Fibroblast of lung (primary cell): ENCODE results near the gene PMAIP1. TPM values are rescaled to one million over a fixed set of nuclear protein-coding genes. Genes with fewer than 3 reads are reported as not detected.

Source experiments
- DNase-seq, 2 donors: peaks; one replicate each; pipeline versions ENCODE4 v3.0.0 to v3.0.0-alpha.2; 2010; ENCODE audit warnings: low read depth in 2 of 2
- H2AFZ ChIP-seq: 2 replicates; pipeline ENCODE4 v1.5.1; 2012; ENCODE audit warnings: low read length, control low read depth, inconsistent platforms
- H3K27ac ChIP-seq: 2 replicates; pipeline ENCODE4 v1.5.1; 2011; ENCODE audit warnings: low read length, control low read depth; ENCODE audit not compliant: insufficient read depth
- H3K27me3 ChIP-seq: 2 replicates; pipeline ENCODE4 v1.5.1; 2011; ENCODE audit warnings: mild to moderate bottlenecking, low read length; ENCODE audit not compliant: control insufficient read depth, insufficient read depth
- H3K36me3 ChIP-seq: 2 replicates; pipeline ENCODE4 v1.5.1; 2011; ENCODE audit warnings: low read length; ENCODE audit not compliant: control insufficient read depth, insufficient read depth
- H3K4me1 ChIP-seq: 2 replicates; pipeline ENCODE4 v1.5.1; 2011; ENCODE audit warnings: low read length; ENCODE audit not compliant: control insufficient read depth, insufficient read depth; ENCODE audit errors: extremely low read depth
- H3K4me2 ChIP-seq: 2 replicates; pipeline ENCODE4 v1.5.1; 2011; ENCODE audit warnings: low read length, control low read depth; ENCODE audit not compliant: insufficient read depth; ENCODE audit errors: extremely low read depth
- H3K4me3 ChIP-seq, 4 experiments: fragments of 200-600 bp in 1 of 4; sonication (generic) in 1 of 4; replicated peaks in 1 of 4; 2 replicates each; pipeline ENCODE4 v1.5.1; 2011 to 2016; ENCODE audit warnings: low read length in 4 of 4, low read depth in 3 of 4, mild to moderate bottlenecking in 3 of 4, control low read depth in 2 of 4, inconsistent platforms in 1 of 4, mixed read lengths in 1 of 4; ENCODE audit not compliant: insufficient read depth in 1 of 4; ENCODE audit errors: control extremely low read depth in 1 of 4
- H3K79me2 ChIP-seq: 2 replicates; pipeline ENCODE4 v1.5.1; 2012; ENCODE audit warnings: mild to moderate bottlenecking, low read length, inconsistent platforms; ENCODE audit not compliant: control insufficient read depth, insufficient read depth
- H3K9ac ChIP-seq: 2 replicates; pipeline ENCODE4 v1.5.1; 2011; ENCODE audit warnings: mild to moderate bottlenecking, low read length, control low read depth; ENCODE audit not compliant: insufficient read depth
- H3K9me3 ChIP-seq: 2 replicates; pipeline ENCODE4 v1.5.1; 2012; ENCODE audit warnings: low read depth, low read length; ENCODE audit not compliant: control insufficient read depth, insufficient read depth
- H4K20me1 ChIP-seq: 2 replicates; pipeline ENCODE4 v1.5.1; 2011; ENCODE audit warnings: low read length; ENCODE audit not compliant: control insufficient read depth, insufficient read depth; ENCODE audit errors: extremely low read depth
- EZH2 ChIP-seq: IDR thresholded peaks from 2 replicates; pipeline ENCODE4 v1.5.1; 2012; ENCODE audit warnings: low read length, control low read depth, mild to moderate bottlenecking; ENCODE audit errors: missing control alignments
- polyA plus RNA-seq, 2 donors: library from polyadenylated mRNA; depleted of rRNA in 1 of 2; stranded (reverse) in 1 of 2; unstranded in 1 of 2; fragments of >200 nt; gene quantifications; 2 replicates each; pipeline ENCODE4 v1.2.1, GENCODE V29; 2011 to 2012; ENCODE audit warnings: missing spikeins in 1 of 2
- total RNA-seq: library from RNA; depleted of rRNA; stranded (reverse); fragments of >200 nt; gene quantifications from 2 replicates; pipeline ENCODE4 v1.2.1, GENCODE V29; 2014
- TF ChIP-seq, protein P1 (sequence below), 2 donors: IDR thresholded peaks in 1 of 2; conservative IDR thresholded peaks in 1 of 2; 1 replicate in 1 of 2; 2 replicates in 1 of 2; pipeline ENCODE4 v1.5.1; 2011 to 2012; ENCODE audit warnings: low read length in 2 of 2, control low read depth in 1 of 2, inconsistent platforms in 1 of 2, low read depth in 1 of 2, mild to moderate bottlenecking in 1 of 2

The PMAIP1 gene
- total and polyA plus RNA-seq, 2 donors (not counting 1 experiment from before 2014, with no cell fraction given) = 8.5 to 34.7 TPM

DNA sequence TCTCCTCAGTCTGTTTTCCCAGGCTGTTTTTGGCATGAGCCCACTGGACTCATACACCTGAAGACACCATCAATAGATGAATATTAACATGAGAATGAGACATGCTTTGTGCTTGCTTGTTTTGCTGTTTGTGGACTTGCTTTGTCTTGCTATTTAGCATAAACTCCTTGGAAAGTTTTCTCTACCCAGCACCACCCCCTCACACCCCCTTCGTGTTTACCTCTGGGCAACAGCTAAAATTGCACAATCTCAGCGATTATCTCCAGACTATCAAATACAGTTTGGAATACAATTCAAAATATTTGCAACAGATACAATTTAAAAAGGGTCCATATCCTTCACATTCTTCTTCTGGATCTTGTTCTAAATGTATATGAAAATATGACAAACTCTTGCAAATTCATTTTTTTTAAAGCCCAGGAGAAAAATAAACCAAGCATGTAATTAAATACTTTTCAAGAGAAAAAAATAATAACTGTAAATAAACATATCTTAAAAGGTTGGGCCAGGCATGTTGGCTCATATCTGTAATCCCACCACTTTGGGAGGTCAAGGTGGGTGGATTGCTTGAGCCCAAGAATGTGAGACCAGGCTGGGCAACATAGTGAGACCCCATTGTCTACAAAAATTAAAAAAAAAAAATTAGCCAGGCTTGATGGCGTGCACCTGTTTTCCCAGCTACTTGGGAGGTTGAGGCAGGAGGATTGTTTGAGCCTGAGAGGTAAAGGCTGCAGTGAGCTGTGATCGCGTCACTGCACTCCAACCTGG is 32.3 kb upstream of the PMAIP1 start:
- Histone ChIP-seq H3K27me3 (no peaks in the 10 kb centered on the region), H3K79me2 (no peaks in the 10 kb centered on the region), H3K9ac (no peak overlapping the region), H3K9me3 (no peaks in the 10 kb centered on the region), H3K4me1 (no peaks in the 10 kb centered on the region), H3K4me2 (no peak overlapping the region), H2AFZ (no peak overlapping the region), H3K4me3 (no peak overlapping the region), H4K20me1 (no peaks in the 10 kb centered on the region), H3K36me3 (no peaks in the 10 kb centered on the region), H3K27ac (no peak overlapping the region)
- TF ChIP-seq EZH2 = no peak
- TF ChIP-seq, protein P1, sequence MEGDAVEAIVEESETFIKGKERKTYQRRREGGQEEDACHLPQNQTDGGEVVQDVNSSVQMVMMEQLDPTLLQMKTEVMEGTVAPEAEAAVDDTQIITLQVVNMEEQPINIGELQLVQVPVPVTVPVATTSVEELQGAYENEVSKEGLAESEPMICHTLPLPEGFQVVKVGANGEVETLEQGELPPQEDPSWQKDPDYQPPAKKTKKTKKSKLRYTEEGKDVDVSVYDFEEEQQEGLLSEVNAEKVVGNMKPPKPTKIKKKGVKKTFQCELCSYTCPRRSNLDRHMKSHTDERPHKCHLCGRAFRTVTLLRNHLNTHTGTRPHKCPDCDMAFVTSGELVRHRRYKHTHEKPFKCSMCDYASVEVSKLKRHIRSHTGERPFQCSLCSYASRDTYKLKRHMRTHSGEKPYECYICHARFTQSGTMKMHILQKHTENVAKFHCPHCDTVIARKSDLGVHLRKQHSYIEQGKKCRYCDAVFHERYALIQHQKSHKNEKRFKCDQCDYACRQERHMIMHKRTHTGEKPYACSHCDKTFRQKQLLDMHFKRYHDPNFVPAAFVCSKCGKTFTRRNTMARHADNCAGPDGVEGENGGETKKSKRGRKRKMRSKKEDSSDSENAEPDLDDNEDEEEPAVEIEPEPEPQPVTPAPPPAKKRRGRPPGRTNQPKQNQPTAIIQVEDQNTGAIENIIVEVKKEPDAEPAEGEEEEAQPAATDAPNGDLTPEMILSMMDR (conservative IDR thresholded peaks at IDR 0.05 in 1 of 2, IDR thresholded peaks at IDR 0.05 in 1 of 2; ENCODE audit: low read depth in 1 of 2, low read length in 2 of 2) = no peak
- no peak for DNase-seq

DNA sequence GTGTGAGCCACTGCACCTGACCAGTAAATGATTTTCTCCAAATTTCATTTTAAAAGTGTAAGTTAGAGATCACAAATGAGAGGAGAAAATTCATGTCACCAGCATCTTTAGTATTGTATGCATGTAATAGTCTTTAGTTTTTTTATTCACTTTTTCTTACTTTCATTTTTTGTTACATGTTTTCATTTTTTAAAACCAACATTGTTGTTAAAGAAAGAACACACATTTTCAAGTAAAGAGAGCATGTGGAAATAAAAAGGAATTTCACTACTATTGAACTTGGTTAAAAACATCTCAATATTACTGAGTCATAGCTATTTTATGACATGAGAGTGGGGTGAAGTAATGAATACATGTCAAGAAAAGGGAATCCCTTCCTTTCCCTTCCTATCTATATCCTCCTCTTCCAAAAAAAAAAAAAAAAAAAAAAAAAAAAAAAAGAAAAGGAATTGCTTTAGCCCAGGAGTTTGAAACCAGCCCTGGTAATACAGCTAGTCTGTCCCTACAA is 29.1 kb upstream of the PMAIP1 start:
- no peak overlapping the region for H3K4me3 ChIP-seq
- no peak for TF ChIP-seq EZH2
- TF ChIP-seq, protein P1 (conservative IDR thresholded peaks at IDR 0.05 in 1 of 2, IDR thresholded peaks at IDR 0.05 in 1 of 2; ENCODE audit: low read depth in 1 of 2, low read length in 2 of 2) = no peak
- H3K4me2 ChIP-seq = no peak overlapping the region
- no peaks in the 10 kb centered on the region for H3K36me3 ChIP-seq
- H2AFZ ChIP-seq = no peak overlapping the region
- no peak for DNase-seq
- no peak overlapping the region for H3K9ac ChIP-seq
- H4K20me1 ChIP-seq = no peaks in the 10 kb centered on the region
- H3K79me2 ChIP-seq = no peaks in the 10 kb centered on the region
- H3K9me3 ChIP-seq = no peaks in the 10 kb centered on the region
- no peaks in the 10 kb centered on the region for H3K27me3 ChIP-seq
- no peaks in the 10 kb centered on the region for H3K4me1 ChIP-seq
- no peak overlapping the region for H3K27ac ChIP-seq

DNA sequence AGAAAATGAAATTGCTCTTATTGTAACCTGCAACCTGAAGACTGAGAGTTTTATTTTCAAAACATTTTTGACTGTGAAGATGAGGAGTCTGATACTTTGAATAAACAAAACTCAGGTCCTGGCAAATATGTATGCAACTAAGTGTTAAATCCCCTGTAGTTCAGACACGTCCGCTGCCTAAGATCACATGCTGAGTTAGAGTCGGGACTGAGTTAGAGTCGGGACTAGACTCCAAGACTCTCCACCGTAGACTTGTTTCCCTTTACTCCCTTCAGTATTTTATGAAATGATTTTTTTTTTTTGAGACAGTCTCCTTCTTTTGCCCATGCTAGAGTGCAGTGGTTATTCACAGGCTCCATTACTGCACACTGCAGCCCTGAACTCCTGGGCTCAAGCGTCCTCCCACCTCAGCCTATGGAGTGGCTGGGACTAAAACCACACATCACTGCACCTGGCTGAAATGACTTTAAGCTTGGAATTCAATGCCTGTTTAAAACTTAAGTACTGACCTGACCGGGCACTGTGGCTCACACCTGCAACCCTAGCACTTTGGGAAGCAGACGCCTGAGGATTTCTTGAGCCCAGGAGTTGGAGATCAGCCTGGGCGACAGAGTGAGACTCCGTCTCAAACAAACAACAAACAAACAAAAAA is 28.0 kb upstream of the PMAIP1 start:
- no peak overlapping the region for H3K9ac ChIP-seq
- no peaks in the 10 kb centered on the region for H4K20me1 ChIP-seq
- H3K27ac ChIP-seq = no peak overlapping the region

More for the DNA sequence above, 28.0 kb upstream of the PMAIP1 start:
- Histone ChIP-seq H3K4me2 (no peak overlapping the region), H3K9me3 (no peaks in the 10 kb centered on the region), H3K4me3 (no peak overlapping the region), H2AFZ (no peak overlapping the region), H3K36me3 (no peaks in the 10 kb centered on the region), H3K27me3 (no peaks in the 10 kb centered on the region), H3K79me2 (no peaks in the 10 kb centered on the region), H3K4me1 (no peaks in the 10 kb centered on the region)
- no peak for DNase-seq
- TF ChIP-seq, protein P1 (conservative IDR thresholded peaks at IDR 0.05 in 1 of 2, IDR thresholded peaks at IDR 0.05 in 1 of 2; ENCODE audit: low read depth in 1 of 2, low read length in 2 of 2) = no peak
- no peak for TF ChIP-seq EZH2
